Upper lobe of right lung (tissue), 1 donor: Measurements from ENCODE around the gene SLC23A3. TPM values are rescaled to one million over a fixed set of nuclear protein-coding genes. Genes with fewer than 3 reads are reported as not detected.

Experiments used
- ATAC-seq: fragments of 200-7000 bp; cut with Tn5 transposase; one replicate; pipeline ENCODE4 v1.9.1; 2020; ENCODE audit warnings: mild to moderate bottlenecking, moderate library complexity
- DNase-seq: peaks from one replicate; pipeline ENCODE4 v3.0.0-alpha.2; 2020
- H3K27ac ChIP-seq: fragments of 200-600 bp; one replicate; pipeline ENCODE4 v1.8.0; 2022
- H3K27me3 ChIP-seq: fragments of 200-600 bp; one replicate; pipeline ENCODE4 v1.8.0; 2022; ENCODE audit warnings: mild to moderate bottlenecking
- H3K36me3 ChIP-seq: fragments of 200-600 bp; one replicate; pipeline ENCODE4 v1.8.0; 2022
- H3K4me1 ChIP-seq: fragments of 200-600 bp; one replicate; pipeline ENCODE4 v1.8.0; 2022
- H3K4me3 ChIP-seq: fragments of 200-600 bp; one replicate; pipeline ENCODE4 v1.8.0; 2022; ENCODE audit warnings: mild to moderate bottlenecking
- H3K9me3 ChIP-seq: fragments of 200-600 bp; one replicate; pipeline ENCODE4 v1.8.0; 2022
- CTCF ChIP-seq: fragments of 200-600 bp; IDR thresholded peaks from one replicate; pipeline ENCODE4 v1.8.0; 2022; ENCODE audit warnings: antibody characterized with exemption
- intact Hi-C: fragments of 100-400 bp; cut with DNase I; formaldehyde crosslinking; loops from one replicate; pipeline ENCODE4 v1.11.0; 2022
- long read RNA-seq: library from polyadenylated mRNA; unstranded; transcript quantifications from one replicate; pipeline ENCODE4 v2.0.0, GENCODE V29; 2021
- total RNA-seq: library from RNA; stranded (reverse); fragmentation: NEBNext Ultra II Directional; extraction: Animal tissue kit (Norgen Biotek cat#: 25700); gene quantifications from one replicate; pipeline ENCODE4 v1.2.1, GENCODE V29; 2021
- donor health status: DM: no; HTN: yes; CAD: no; lungs with severe emphysema.

SLC23A3 gene, protein sequence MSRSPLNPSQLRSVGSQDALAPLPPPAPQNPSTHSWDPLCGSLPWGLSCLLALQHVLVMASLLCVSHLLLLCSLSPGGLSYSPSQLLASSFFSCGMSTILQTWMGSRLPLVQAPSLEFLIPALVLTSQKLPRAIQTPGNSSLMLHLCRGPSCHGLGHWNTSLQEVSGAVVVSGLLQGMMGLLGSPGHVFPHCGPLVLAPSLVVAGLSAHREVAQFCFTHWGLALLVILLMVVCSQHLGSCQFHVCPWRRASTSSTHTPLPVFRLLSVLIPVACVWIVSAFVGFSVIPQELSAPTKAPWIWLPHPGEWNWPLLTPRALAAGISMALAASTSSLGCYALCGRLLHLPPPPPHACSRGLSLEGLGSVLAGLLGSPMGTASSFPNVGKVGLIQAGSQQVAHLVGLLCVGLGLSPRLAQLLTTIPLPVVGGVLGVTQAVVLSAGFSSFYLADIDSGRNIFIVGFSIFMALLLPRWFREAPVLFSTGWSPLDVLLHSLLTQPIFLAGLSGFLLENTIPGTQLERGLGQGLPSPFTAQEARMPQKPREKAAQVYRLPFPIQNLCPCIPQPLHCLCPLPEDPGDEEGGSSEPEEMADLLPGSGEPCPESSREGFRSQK
- total RNA-seq, result 3.1 TPM
- long read RNA-seq, partial matches to known transcripts, result 3 of 3 reads
- long read RNA-seq, other reads (novel, unspliced or antisense), result 0 of 3 reads

- DNase-seq (no peak), ATAC-seq (no peak)
- TF ChIP-seq CTCF, result no peak
- no peak within 1 kb of the TSS for H3K27ac ChIP-seq
- H3K4me3 ChIP-seq, result no peak within 1 kb of the TSS
- H3K9me3 ChIP-seq, result no peaks in the 10 kb centered on the region
- intact Hi-C loops, result loop anchor here (10.0 kb wide), 1 partner anchor 55 kb away; the partner anchor contains the start of genes ANKZF1 and ATG9A
- H3K4me1 ChIP-seq, result peaks cover 15% of the 10 kb centered on the region
- peaks cover 32% of the 10 kb centered on the region for H3K36me3 ChIP-seq
- H3K27me3 ChIP-seq, result no peaks in the 10 kb centered on the region
These were observed at the start of gene SLC23A3 for GRCh38 chr2:219169930-219170654. Gene SLC23A3 (minus strand): TSS chr2:219170029. CDS start chr2:219169984, 45 bp downstream.

- peak within 1 kb of the TSS; percentile 65 for H3K4me3 ChIP-seq
- H3K27ac ChIP-seq, result peak within 1 kb of the TSS; percentile 75
- peak; percentile 96 for DNase-seq
- H3K4me1 ChIP-seq, result peaks cover 21% of the 10 kb centered on the region
- TF ChIP-seq CTCF, result no peak
- peaks cover 59% of the 10 kb centered on the region for H3K36me3 ChIP-seq
- H3K27me3 ChIP-seq, result no peaks in the 10 kb centered on the region
- peak; percentile 93 for ATAC-seq
- intact Hi-C loops, result no loop called here
- H3K9me3 ChIP-seq, result no peaks in the 10 kb centered on the region
These were observed 49.2 kb upstream of the SLC23A3 start, which contains the start of gene ABCB6 for GRCh38 chr2:219218732-219219701. Gene ABCB6 (minus strand): TSS chr2:219218958. CDS start chr2:219218673, 285 bp downstream.

GRCh38 chr2:219218217-219218731 is 48.4 kb upstream of the SLC23A3 start:
- ATAC-seq (peak; percentile 67), DNase-seq (peak; percentile 83)
- Histone ChIP-seq H3K4me1 (peaks cover 21% of the 10 kb centered on the region), H3K27me3 (no peaks in the 10 kb centered on the region), H3K9me3 (no peaks in the 10 kb centered on the region), H3K36me3 (peaks cover 59% of the 10 kb centered on the region), H3K4me3 (peak overlapping the region; percentile 65), H3K27ac (peak overlapping the region; percentile 75)
- no peak for TF ChIP-seq CTCF
- intact Hi-C loops, result no loop called here

GRCh38 chr2:219216535-219216915 is 46.7 kb upstream of the SLC23A3 start:
- peaks cover 51% of the 10 kb centered on the region for H3K36me3 ChIP-seq
- no peak overlapping the region for H3K27ac ChIP-seq

More at GRCh38 chr2:219216535-219216915, 46.7 kb upstream of the SLC23A3 start:
- peaks cover 21% of the 10 kb centered on the region for H3K4me1 ChIP-seq
- H3K9me3 ChIP-seq, result no peaks in the 10 kb centered on the region
- no peak for DNase-seq
- intact Hi-C loops, result no loop called here
- no peaks in the 10 kb centered on the region for H3K27me3 ChIP-seq
- no peak overlapping the region for H3K4me3 ChIP-seq
- ATAC-seq, result no peak
- no peak for TF ChIP-seq CTCF
